Measurements from ENCODE around the gene MYL7.

DNA sequence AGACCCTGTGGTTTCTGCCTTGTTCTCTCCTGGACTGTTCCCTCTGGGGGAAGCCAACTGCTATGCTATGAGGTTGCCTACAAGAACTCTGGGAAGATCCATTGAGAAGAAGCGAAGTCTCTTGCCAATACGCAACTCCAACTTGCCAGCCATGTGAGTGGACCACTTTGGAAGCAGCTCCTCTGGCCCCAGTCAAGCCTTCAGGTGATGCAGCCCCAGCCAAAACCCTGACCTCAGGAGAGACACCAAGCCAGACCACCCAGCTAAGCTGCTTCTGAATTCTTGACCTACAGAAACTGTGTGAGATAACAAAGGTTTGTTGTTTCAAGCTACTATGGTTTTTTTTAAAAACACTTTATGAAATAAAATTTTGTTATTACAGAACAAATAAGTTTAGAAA is 20.2 kb upstream of the MYL7 start:
- TF ChIP-seq, protein P1, sequence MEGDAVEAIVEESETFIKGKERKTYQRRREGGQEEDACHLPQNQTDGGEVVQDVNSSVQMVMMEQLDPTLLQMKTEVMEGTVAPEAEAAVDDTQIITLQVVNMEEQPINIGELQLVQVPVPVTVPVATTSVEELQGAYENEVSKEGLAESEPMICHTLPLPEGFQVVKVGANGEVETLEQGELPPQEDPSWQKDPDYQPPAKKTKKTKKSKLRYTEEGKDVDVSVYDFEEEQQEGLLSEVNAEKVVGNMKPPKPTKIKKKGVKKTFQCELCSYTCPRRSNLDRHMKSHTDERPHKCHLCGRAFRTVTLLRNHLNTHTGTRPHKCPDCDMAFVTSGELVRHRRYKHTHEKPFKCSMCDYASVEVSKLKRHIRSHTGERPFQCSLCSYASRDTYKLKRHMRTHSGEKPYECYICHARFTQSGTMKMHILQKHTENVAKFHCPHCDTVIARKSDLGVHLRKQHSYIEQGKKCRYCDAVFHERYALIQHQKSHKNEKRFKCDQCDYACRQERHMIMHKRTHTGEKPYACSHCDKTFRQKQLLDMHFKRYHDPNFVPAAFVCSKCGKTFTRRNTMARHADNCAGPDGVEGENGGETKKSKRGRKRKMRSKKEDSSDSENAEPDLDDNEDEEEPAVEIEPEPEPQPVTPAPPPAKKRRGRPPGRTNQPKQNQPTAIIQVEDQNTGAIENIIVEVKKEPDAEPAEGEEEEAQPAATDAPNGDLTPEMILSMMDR (IDR thresholded peaks at IDR 0.05; ENCODE audit: borderline replicate concordance, extremely low read depth, low read length, poor library complexity, severe bottlenecking) = no peak
- no peak for TF ChIP-seq EZH2 (IDR thresholded peaks at IDR 0.05; ENCODE audit: borderline replicate concordance, low read depth, low read length, severe bottlenecking)
